ENCODE results near the gene H1-8.
A peak's percentile ranks its signal among the peaks of the same experiment; 100 is the strongest.

The H1-8 gene

GRCh38 chr3:129547241-129547640, 4.3 kb downstream of the H1-8 start:
- peaks cover 10% of the 10 kb centered on the region for H3K4me1 Mint-ChIP-seq
- TF ChIP-seq CTCF (IDR thresholded peaks at IDR 0.05; ENCODE audit: unreplicated experiment in 3 of 3): no peak
- peaks cover 7% of the 10 kb centered on the region for H3K27me3 Mint-ChIP-seq (ENCODE audit: low read depth)
- no peak overlapping the region for H3K4me3 Mint-ChIP-seq
- no peaks in the 10 kb centered on the region for H3K9me3 Mint-ChIP-seq
- no peaks in the 10 kb centered on the region for H3K36me3 Mint-ChIP-seq (ENCODE audit: low read depth)
- H3K27ac Mint-ChIP-seq: no peak overlapping the region

- H3K36me3 Mint-ChIP-seq (ENCODE audit: low read depth): no peaks in the 10 kb centered on the region
- peaks cover 7% of the 10 kb centered on the region for H3K27me3 Mint-ChIP-seq (ENCODE audit: low read depth)
- H3K4me3 Mint-ChIP-seq: no peak overlapping the region
- H3K9me3 Mint-ChIP-seq: no peaks in the 10 kb centered on the region
- peak overlapping the region in 2 of 3 experiments; percentile 10 to 41 for H3K27ac Mint-ChIP-seq
- H3K4me1 Mint-ChIP-seq: peaks cover 17% of the 10 kb centered on the region
- no peak for TF ChIP-seq CTCF (IDR thresholded peaks at IDR 0.05; ENCODE audit: unreplicated experiment in 3 of 3)
Measured at GRCh38 chr3:129548104-129548965, 5.4 kb downstream of the H1-8 start.

GRCh38 chr3:129549006-129549800, 6.2 kb downstream of the H1-8 start:
- no peak overlapping the region for H3K4me3 Mint-ChIP-seq
- H3K27ac Mint-ChIP-seq: no peak overlapping the region
- peaks cover 7% of the 10 kb centered on the region for H3K27me3 Mint-ChIP-seq (ENCODE audit: low read depth)
- TF ChIP-seq CTCF (IDR thresholded peaks at IDR 0.05; ENCODE audit: unreplicated experiment in 3 of 3): no peak
- no peaks in the 10 kb centered on the region for H3K36me3 Mint-ChIP-seq (ENCODE audit: low read depth)
- H3K4me1 Mint-ChIP-seq: peaks cover 20% of the 10 kb centered on the region
- H3K9me3 Mint-ChIP-seq: no peaks in the 10 kb centered on the region

GRCh38 chr3:129549805-129550204, 6.8 kb downstream of the H1-8 start:
- Mint-ChIP-seq H3K27me3 (ENCODE audit: low read depth) (peaks cover 7% of the 10 kb centered on the region), H3K36me3 (ENCODE audit: low read depth) (no peaks in the 10 kb centered on the region), H3K4me1 (peaks cover 26% of the 10 kb centered on the region), H3K9me3 (no peaks in the 10 kb centered on the region), H3K4me3 (no peak overlapping the region), H3K27ac (peak overlapping the region in 1 of 3 experiments; percentile 31)
- TF ChIP-seq CTCF (IDR thresholded peaks at IDR 0.05; ENCODE audit: unreplicated experiment in 3 of 3): no peak

GRCh38 chr3:129552287-129553050, 9.5 kb downstream of the H1-8 start:
- peak overlapping the region; percentile 1 to 56 (median 12) for H3K27ac Mint-ChIP-seq
- peaks cover 11% of the 10 kb centered on the region for H3K27me3 Mint-ChIP-seq (ENCODE audit: low read depth)
- H3K4me1 Mint-ChIP-seq: peaks cover 44% of the 10 kb centered on the region
- peaks cover 5% of the 10 kb centered on the region for H3K36me3 Mint-ChIP-seq (ENCODE audit: low read depth)
- H3K4me3 Mint-ChIP-seq: no peak overlapping the region
- TF ChIP-seq CTCF (IDR thresholded peaks at IDR 0.05; ENCODE audit: unreplicated experiment in 3 of 3): no peak
- no peaks in the 10 kb centered on the region for H3K9me3 Mint-ChIP-seq

Data from nephron (organoid).